NCI-H82 treated with DMSO at 0.1 percent for 48 hours (cell line): ENCODE data around the gene KANK4.

Source experiments
- DNase-seq: peaks from one replicate; lab custom pipeline; 2025; ENCODE audit not compliant: unreplicated experiment; lab: John Stamatoyannopoulos, UW

KANK4 gene

GRCh38 chr1:62307895-62308492 lies 11.2 kb downstream of the KANK4 start:
- DNase-seq: no peak

DNA sequence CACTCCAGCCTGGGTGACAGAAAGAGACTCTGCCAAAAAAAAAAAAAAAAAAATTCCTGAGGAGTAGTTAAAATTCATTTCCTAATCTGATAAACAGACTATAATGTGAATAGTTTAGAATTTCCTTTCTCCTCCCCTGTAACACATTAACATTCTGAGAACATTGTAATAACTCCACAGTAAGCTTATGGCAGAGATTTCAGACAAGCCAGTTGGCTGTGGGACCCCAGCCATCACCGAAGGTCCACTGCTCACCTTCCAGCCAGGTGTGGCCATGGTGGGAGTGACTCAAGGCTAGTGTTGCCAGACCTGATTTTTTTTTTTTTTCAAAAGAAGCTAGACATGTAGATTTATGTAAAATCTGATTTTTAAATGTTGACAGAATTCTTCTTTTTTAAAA lies 11.8 kb downstream of the KANK4 start:
- DNase-seq: no peak

DNA sequence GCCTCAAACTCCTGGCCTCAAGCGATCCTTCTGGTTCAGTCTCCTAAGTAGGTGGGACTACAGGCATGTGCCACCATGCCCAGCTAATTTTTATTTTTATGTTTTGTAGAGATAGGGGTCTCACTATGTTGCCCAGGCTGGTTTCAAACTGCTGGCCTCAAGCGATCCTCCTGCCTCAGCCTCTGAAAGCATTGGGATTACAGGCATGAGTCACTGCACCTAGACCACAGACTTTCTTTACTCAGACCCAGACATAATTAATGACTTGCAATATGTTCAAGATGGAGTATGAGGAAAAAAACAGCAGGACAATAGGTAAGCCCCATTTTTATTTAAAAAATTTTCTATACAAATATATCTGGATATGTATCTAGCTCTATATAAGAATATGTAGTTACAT lies 13.2 kb downstream of the KANK4 start:
- DNase-seq: no peak

- DNase-seq: no peak
These were observed 14.3 kb downstream of the KANK4 start for GRCh38 chr1:62304975-62305374.

DNA sequence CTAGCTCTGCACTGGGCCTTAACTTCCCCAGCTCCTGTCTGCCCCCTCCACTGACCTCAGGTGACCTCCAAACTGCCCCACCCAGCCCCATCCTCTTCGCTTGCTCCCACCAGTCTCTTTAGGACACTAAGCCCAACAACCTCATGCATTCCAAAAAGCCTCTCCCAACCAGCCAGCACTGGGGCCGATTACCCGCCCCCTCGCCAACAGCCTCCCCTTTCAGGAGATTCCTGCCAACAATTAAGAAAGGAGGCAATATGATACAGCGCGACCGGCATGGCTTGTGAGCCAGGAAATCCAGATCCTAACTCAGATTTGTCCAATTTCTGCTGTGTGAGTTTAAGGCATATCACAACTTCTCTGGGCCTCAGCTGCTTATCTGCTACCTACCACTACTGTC lies 14.7 kb downstream of the KANK4 start:
- DNase-seq: no peak

- DNase-seq: no peak
These were observed 17.4 kb downstream of the KANK4 start for GRCh38 chr1:62301726-62302390.

DNA sequence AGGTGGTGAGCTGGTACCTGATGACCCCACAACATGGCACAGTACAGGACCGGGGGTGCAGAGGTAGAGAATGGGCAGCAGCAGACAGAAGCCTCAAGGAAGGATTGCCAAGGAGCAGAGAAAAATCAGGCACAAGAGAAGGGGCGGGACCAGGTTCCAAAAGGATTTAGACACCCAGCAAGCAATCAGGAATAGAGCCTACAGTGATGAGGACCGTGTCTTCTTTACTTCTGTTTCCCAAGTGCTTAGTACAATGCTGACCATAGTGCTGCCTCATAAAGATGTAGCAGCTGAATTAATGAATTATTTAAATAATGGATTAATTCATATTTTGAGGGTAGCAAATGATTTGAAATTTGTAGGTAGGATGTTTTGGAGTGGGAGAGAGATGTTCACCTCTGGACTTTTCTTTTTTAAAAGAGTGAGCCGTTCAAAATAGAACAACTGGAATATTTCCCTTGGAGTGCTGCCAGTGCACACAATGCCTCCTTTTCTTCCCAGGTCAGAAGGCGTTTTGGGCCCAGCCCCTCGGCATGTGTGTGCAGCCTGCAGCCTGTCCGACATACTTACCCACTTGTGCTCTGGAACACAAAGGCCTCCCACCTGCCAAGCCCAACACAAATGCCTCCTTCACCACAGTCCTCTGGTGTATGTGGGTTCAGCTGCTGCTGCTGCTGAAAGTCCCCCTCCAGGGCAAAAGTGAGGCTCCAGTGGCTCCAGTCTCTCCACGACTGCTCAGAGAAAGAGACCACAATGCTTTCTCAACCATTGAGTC lies 19.6 kb downstream of the KANK4 start:
- DNase-seq: no peak

- DNase-seq: no peak
These were observed 23.2 kb downstream of the KANK4 start for GRCh38 chr1:62295921-62296491.

DNA sequence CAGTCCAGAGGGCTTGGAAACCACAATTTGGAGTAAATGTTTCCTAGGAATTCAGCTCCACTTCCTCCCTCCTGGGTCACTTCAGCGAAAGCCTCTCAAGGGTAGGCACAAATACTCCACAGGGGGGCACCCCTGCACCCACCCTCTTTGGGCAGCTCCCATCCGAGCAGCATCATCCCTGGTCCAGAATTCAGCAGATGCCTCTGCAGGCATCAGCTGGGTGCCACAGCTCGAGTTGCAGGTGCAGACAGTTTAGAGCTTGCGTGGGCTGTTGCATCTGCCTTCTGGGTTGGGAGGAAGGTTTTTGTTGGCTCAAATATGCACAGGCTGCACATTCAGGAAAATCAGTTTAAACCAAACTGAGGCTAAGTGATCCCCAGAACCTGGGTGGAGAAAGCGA lies 25.0 kb downstream of the KANK4 start:
- DNase-seq: no peak

DNA sequence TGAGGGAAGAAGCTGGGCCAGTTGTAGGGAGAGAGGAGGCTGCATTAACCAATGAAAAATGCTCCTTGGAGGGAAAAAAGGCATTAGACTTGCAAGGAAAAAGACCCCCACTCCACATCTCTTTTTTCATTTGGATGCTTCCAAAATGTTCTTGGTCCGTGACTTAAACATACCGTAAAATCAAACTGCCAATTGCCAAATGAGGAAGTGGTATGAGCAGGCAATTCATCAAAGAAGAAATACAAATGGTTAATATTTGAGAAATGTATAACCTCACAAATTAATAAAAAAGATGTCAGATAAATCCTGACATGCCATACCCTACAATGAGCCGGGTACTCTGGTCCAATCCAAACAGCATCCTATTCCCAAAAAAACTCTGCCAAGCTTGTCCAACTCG lies 30.6 kb downstream of the KANK4 start:
- DNase-seq: no peak

DNA sequence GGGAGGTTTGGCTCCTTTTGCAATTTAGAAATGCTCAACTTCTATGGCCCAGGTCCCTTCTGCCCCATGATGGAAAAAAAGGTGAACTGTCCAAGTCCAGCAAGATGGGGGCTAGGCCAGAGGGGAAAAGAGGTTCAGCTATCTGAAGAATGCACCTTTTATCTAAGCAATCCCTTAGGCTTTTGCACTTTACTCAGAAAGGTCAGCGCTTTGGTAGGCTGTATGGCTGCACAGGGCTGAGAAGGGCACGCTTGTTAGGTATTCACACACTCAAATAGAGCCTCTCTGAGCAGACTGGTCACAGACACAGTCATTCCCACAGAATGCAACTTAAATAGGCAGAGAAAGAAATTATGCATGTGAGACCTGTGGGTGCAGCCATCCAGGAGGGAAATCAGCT lies 31.0 kb downstream of the KANK4 start:
- no peak for DNase-seq

DNA sequence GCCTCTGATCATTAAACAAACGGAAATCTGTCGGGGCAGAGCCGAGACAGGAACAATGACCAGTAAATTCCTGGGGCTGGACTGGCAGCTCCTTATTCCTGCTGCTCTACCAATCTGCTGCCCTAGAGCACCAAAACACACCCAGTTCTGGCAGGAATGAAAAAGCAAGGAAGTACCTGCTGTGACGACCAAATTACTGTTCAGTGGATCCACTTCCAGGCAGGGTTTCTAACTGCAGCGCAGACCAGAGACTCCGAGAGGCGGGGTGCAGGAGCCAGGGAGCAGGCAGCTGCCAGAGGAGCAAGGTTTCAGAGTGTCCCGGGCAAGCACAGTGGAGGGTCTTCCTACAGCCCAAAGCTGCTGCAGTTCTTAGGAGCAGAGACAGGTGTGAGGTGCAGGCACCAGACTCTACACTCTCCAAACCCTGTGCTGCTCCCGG lies 32.4 kb downstream of the KANK4 start:
- DNase-seq: no peak

- no peak for DNase-seq
These were observed 33.0 kb downstream of the KANK4 start for GRCh38 chr1:62285984-62286785.

GRCh38 chr1:62285440-62285839 lies 33.8 kb downstream of the KANK4 start:
- no peak for DNase-seq

- DNase-seq: no peak
These were observed 35.2 kb downstream of the KANK4 start for GRCh38 chr1:62283986-62284385.

DNA sequence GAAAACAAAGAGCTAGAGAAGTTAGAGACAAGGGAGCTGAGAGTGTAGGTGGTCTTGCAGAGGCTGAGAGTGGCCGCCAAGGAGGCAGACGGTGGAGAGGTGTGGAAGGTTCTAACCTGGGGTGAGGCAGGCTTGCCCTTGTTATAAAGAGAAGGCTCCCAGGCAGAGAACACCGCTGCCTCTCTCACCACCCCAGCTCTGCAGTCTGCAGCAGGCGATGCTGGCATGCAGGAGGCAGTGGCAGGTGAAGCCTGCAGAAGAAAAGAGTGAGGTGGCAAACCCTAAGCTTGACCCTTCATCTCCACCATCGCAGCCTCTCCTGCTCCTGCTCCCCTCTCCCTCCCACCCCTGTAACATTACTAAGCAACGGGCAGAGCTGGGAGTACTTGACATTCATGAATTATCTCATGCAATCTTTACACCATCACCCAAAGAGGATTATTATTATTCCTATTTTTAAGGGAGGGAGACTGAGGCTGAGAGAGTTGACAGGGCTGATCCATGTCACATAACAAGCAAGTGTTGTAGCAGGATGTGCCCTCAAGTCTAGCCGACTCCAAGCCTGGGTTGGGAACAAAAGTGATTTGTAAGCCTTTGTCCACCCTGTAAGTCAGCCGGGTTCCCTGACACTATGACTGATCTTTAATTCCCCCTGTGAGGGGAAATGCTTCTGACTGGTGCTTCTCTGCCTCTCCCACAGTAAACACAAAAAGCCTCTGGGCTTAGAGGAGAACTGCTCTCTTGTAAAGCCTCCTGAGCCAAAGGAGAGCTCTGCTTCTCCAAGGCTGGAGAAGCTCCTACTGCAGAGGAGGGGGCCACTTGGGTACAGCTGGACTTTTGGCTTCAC lies 36.1 kb downstream of the KANK4 start:
- no peak for DNase-seq

DNA sequence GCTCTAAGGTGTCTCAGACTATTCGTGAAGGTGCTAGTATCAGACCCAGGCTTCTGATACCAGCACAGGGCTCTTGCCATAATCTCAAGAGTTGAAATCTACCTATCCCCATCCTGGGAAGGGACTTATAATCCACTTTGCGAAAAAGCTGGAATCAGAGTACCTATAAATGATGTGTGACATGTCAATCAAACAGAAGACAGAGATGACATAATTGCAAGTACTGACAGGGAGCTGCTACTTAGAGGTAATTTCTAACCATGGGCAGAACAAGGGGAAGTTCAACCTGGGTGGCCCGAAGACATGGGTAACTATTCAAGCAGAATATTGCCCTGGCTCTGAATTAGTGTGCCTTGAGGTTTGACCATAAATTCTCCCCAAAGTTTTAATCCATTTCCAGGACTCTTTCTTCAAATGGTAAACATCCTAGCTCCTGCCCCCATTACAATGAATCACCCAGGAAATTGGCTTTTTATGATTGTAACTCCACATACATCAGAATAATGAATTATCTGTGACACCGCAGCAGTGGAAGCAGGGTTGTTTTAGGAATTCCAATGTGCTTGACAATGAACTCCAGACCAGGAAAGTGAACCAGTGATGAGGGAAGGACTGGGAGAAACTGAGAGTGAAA lies 37.2 kb downstream of the KANK4 start:
- DNase-seq: no peak

DNA sequence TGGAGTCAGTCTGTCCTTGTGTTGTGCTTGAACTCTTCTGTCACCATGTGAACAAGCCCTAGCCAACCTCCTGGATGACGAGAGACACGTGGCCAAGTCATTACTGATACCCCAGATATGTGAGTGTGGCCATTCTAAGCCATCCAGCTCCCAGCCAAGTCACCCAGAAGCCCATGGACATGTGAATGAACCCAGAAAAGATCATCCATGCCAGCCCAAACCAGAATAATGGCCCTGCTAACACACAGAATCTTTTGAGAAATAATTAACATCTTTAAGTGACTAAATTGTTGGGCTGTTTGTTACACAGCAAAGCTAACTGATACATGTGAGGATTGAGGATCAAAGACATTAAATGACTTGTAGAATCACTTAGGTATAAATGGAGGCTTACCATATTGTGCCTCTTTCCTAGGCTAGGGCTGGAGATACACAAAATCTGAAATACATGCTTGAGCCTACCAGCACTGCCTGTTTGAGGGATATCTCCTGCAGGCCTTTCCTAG lies 38.2 kb downstream of the KANK4 start:
- DNase-seq: no peak

GRCh38 chr1:62280150-62280549 lies 39.1 kb downstream of the KANK4 start:
- no peak for DNase-seq

GRCh38 chr1:62276791-62277190 lies 42.4 kb downstream of the KANK4 start:
- no peak for DNase-seq
